ENCODE measurements around the gene RPRD1B.

DNA sequence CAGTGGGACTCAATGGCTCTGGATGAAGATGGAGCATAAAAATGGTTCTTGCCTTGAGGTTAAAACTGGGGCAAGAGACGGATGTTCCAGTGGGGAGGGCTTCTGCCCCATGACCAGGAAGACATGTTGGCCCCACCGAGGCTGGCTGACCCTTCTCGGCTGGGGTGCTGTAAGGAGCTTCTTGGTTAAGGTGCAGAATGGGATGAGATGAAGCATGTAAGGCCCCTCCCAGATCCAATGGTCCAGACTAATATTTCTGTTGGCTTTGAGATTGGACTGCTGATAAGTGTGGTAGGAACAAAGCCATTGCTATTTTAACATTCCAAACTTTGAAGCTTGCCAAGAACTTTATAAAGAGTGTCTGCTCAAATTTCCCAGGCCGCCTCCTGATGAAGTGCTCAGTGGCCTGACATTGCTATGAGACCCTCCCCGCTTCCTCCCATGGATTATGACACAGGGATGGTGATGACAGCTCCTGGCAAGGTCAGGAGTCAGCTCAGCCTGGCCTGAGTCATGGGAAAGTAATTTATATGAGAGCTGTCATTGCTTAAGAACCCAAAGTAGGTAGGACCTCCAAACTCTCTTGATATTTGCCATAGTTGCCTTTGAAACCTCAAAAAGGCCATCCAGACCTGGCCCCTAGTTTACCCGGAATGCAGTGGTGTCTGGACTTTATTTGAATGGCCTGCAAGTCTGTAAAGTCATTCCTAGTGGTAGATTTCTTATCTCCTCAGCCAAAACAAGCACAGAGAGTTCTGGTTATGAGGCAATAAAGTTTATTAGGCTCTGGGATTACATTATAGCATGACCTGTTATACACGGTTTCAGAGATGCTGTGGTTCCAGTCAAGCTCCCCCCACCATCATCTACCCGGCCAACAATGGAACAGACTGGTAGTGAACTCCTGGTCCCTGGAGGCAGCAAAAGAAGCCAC lies 76.3 kb downstream of the RPRD1B start:
- TF ChIP-seq, protein P1, sequence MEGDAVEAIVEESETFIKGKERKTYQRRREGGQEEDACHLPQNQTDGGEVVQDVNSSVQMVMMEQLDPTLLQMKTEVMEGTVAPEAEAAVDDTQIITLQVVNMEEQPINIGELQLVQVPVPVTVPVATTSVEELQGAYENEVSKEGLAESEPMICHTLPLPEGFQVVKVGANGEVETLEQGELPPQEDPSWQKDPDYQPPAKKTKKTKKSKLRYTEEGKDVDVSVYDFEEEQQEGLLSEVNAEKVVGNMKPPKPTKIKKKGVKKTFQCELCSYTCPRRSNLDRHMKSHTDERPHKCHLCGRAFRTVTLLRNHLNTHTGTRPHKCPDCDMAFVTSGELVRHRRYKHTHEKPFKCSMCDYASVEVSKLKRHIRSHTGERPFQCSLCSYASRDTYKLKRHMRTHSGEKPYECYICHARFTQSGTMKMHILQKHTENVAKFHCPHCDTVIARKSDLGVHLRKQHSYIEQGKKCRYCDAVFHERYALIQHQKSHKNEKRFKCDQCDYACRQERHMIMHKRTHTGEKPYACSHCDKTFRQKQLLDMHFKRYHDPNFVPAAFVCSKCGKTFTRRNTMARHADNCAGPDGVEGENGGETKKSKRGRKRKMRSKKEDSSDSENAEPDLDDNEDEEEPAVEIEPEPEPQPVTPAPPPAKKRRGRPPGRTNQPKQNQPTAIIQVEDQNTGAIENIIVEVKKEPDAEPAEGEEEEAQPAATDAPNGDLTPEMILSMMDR (IDR thresholded peaks at IDR 0.05; ENCODE audit: low read length), result no peak
- TF ChIP-seq EZH2 (optimal IDR thresholded peaks at IDR 0.05; ENCODE audit: low read depth, low read length) (no peak), EZH2phosphoT487 (IDR thresholded peaks at IDR 0.05; ENCODE audit: low read length) (no peak)
